ENCODE results near the gene MEIS1. TPM values are rescaled to one million over a fixed set of nuclear protein-coding genes. Genes with fewer than 3 reads are reported as not detected.

MEIS1 gene
- total RNA-seq, 1 donor from 2014 or later: 46.7 TPM

DNA sequence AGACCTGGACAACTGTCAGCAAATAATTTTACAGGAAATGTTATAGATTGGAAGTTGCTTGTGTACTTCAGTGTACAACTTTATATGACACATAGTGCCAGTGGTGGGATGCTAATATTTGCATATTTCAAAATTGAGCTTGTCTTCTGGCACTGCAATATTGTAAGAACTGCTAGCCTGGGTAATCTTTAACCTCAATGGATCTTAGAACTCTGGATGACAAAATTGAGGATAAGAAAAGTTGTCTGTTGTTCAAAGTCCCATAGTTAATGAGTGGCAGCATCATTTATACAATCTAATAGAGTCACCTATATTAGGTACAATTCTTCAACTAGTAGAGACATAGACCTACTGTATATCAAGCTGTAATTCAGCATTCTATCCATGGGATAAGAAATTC, 110.3 kb downstream of the MEIS1 start:
- no peak overlapping the region for H3K27ac ChIP-seq
- H3K4me1 ChIP-seq: peaks cover 0 to 8% of the 10 kb centered on the region in 2 donors
- no peaks in the 10 kb centered on the region for H3K36me3 ChIP-seq
- no peaks in the 10 kb centered on the region for H3K9me3 ChIP-seq
- TF ChIP-seq, protein P1, sequence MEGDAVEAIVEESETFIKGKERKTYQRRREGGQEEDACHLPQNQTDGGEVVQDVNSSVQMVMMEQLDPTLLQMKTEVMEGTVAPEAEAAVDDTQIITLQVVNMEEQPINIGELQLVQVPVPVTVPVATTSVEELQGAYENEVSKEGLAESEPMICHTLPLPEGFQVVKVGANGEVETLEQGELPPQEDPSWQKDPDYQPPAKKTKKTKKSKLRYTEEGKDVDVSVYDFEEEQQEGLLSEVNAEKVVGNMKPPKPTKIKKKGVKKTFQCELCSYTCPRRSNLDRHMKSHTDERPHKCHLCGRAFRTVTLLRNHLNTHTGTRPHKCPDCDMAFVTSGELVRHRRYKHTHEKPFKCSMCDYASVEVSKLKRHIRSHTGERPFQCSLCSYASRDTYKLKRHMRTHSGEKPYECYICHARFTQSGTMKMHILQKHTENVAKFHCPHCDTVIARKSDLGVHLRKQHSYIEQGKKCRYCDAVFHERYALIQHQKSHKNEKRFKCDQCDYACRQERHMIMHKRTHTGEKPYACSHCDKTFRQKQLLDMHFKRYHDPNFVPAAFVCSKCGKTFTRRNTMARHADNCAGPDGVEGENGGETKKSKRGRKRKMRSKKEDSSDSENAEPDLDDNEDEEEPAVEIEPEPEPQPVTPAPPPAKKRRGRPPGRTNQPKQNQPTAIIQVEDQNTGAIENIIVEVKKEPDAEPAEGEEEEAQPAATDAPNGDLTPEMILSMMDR (IDR thresholded peaks at IDR 0.05): no peak
- no peak for DNase-seq (ENCODE audit: low spot score in 2 of 2)
- no peaks in the 10 kb centered on the region for H3K27me3 ChIP-seq
- intact Hi-C loops (cut with DNase I): no loop called here
- H3K4me3 ChIP-seq: no peak overlapping the region

DNA sequence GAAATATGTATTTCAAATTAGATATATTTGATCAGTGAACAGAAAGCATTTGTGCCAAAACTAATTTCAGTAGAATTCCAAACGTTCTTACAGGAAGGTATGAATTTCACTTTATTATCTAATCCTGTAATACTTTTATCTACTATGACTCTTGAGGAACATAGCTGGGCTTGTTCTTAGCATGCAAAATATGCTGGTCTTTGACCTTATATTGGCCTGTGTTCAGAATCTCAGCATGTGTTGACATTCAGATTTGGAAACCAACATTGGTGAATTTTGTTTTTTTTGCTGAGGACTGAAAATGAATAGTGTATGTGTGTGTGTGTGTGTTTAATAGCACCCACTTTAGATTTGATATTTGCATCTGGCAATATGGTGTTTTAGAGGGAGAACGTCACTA, 112.2 kb downstream of the MEIS1 start:
- Histone ChIP-seq H3K27ac (no peak overlapping the region), H3K27me3 (no peaks in the 10 kb centered on the region), H3K4me1 (peaks cover 0 to 8% of the 10 kb centered on the region in 2 donors), H3K36me3 (no peaks in the 10 kb centered on the region), H3K4me3 (no peak overlapping the region), H3K9me3 (no peaks in the 10 kb centered on the region)
- DNase-seq (ENCODE audit: low spot score in 2 of 2): no peak
- TF ChIP-seq, protein P1 (IDR thresholded peaks at IDR 0.05): no peak
- intact Hi-C loops (cut with DNase I): no loop called here

DNA sequence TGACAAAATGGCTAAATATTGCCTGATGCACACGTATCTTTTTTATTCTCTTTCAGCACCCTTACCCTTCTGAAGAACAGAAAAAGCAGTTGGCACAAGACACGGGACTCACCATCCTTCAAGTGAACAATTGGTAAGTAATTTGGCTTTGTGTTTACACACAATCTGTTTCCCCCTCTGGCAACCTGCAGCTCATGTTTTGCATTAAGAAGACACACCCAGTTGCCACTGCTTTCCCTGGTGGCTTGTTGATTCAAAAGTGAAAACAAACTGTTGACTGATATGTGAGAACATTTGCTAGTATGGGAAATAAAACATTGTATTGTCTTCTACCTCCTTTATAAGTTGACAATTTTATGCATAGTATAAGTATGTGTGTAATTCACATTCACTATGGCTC, 113.0 kb downstream of the MEIS1 start:
- TF ChIP-seq, protein P1 (IDR thresholded peaks at IDR 0.05): no peak
- DNase-seq (ENCODE audit: low spot score in 2 of 2): no peak
- Histone ChIP-seq H3K9me3 (no peaks in the 10 kb centered on the region), H3K4me1 (peaks cover 0 to 6% of the 10 kb centered on the region in 2 donors), H3K36me3 (no peaks in the 10 kb centered on the region), H3K4me3 (no peak overlapping the region), H3K27ac (no peak overlapping the region), H3K27me3 (no peaks in the 10 kb centered on the region)
- intact Hi-C loops (cut with DNase I): no loop called here

DNA sequence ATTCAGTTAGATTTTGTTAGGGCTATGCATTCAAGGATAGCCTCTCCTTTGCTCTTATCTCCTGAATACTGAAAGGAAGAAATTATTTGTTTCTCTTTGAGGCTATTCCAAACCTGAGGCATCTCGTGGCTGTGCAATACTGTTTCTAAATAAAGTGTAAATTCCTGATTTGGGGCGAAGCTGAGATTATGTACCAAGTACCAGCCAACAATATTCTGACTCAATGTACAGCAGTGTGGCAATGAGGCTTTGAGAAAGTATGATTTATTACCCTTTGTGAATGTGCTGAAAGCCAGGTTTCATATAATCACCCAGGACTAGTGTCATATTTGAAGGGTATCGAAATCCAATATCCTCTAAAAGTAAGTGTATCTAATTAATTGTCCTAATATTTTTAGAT, 113.5 kb downstream of the MEIS1 start:
- no peak for DNase-seq (ENCODE audit: low spot score in 2 of 2)
- TF ChIP-seq, protein P1 (IDR thresholded peaks at IDR 0.05): no peak
- Histone ChIP-seq H3K4me3 (no peak overlapping the region), H3K27me3 (no peaks in the 10 kb centered on the region), H3K9me3 (no peaks in the 10 kb centered on the region), H3K4me1 (peaks cover 0 to 8% of the 10 kb centered on the region in 2 donors), H3K27ac (no peak overlapping the region), H3K36me3 (no peaks in the 10 kb centered on the region)
- intact Hi-C loops (cut with DNase I): no loop called here

DNA sequence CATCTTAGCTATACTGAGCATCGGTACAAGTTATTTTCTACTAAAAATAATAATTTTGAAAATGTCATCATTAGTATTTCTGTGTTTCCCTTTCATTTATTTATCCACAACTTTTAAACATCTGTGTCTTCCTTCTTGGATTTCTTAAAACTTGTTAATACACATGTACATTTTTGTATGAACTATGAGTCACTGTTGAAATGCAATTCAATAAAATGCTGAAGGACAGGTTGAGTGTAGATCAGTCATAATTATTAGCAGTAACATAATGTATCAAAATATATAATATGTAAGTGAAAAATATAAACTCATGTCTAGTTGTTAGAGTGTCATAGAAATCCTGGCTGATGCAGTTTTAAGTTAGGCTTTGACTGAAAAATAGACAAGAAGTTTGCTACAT, 115.9 kb downstream of the MEIS1 start:
- intact Hi-C loops (cut with DNase I): no loop called here
- Histone ChIP-seq H3K27ac (no peak overlapping the region), H3K4me1 (peaks cover 2 to 16% of the 10 kb centered on the region in 2 donors)

More for the DNA sequence above, 115.9 kb downstream of the MEIS1 start:
- no peaks in the 10 kb centered on the region for H3K9me3 ChIP-seq
- no peaks in the 10 kb centered on the region for H3K36me3 ChIP-seq
- TF ChIP-seq, protein P1 (IDR thresholded peaks at IDR 0.05): no peak
- no peak overlapping the region for H3K4me3 ChIP-seq
- no peaks in the 10 kb centered on the region for H3K27me3 ChIP-seq
- no peak for DNase-seq (ENCODE audit: low spot score in 2 of 2)
